OCI-LY1 (cell line): ENCODE measurements around the gene LSM8.
"Not testable (repeated sequence)": the region's sequence is repeated elsewhere in the genome, so short reads cannot be mapped to it uniquely, and the experiment has no call there.

Experiments
- H2AFZ ChIP-seq: fragments of 200-600 bp; sonication (generic), shearing (Covaris generic); 2 replicates; pipeline ENCODE4 v1.6.0; 2014; ENCODE audit warnings: antibody characterized with exemption, mild to moderate bottlenecking, low read length
- H3F3A ChIP-seq: fragments of 200-600 bp; sonication (generic), shearing (Covaris generic); 2 replicates; pipeline ENCODE4 v1.6.0; 2014; ENCODE audit warnings: mild to moderate bottlenecking, antibody characterized with exemption, low read length, moderate library complexity; ENCODE audit not compliant: insufficient read depth
- H3K27ac ChIP-seq: fragments of 200-600 bp; sonication (generic); 2 replicates; pipeline ENCODE4 v1.5.1; 2014; ENCODE audit warnings: low read length, mixed run types, mild to moderate bottlenecking, low read depth; ENCODE audit not compliant: poor library complexity, severe bottlenecking
- H3K27me3 ChIP-seq: fragments of 200-600 bp; sonication (generic); 2 replicates; pipeline ENCODE4 v1.6.0; 2014; ENCODE audit warnings: antibody characterized with exemption, mild to moderate bottlenecking, low read length, moderate library complexity; ENCODE audit not compliant: insufficient read depth
- H3K36me3 ChIP-seq: fragments of 200-600 bp; sonication (generic); 2 replicates; pipeline ENCODE4 v1.6.1; 2014; ENCODE audit warnings: mild to moderate bottlenecking, antibody characterized with exemption, low read length, moderate library complexity, mixed read lengths; ENCODE audit not compliant: insufficient read depth
- H3K4me1 ChIP-seq: fragments of 200-600 bp; sonication (generic); 2 replicates; pipeline ENCODE4 v1.5.1; 2014; ENCODE audit warnings: mild to moderate bottlenecking, low read length, moderate library complexity; ENCODE audit not compliant: insufficient read depth, severe bottlenecking
- H3K4me2 ChIP-seq: fragments of 200-600 bp; sonication (generic), shearing (Covaris generic); 2 replicates; pipeline ENCODE4 v1.6.1; 2014; ENCODE audit warnings: low read length
- H3K4me3 ChIP-seq: fragments of 200-600 bp; sonication (generic); 2 replicates; pipeline ENCODE4 v1.5.1; 2014; ENCODE audit warnings: low read length, low read depth, mild to moderate bottlenecking, mixed read lengths; ENCODE audit not compliant: poor library complexity, severe bottlenecking
- H3K79me2 ChIP-seq: fragments of 200-600 bp; shearing (Covaris generic); 2 replicates; pipeline ENCODE4 v1.6.1; 2016; ENCODE audit warnings: mixed run types, low read length, mixed read lengths; ENCODE audit not compliant: insufficient read depth
- H3K9ac ChIP-seq: fragments of 200-600 bp; sonication (generic), shearing (Covaris generic); 2 replicates; pipeline ENCODE4 v1.6.1; 2014; ENCODE audit warnings: mild to moderate bottlenecking, low read length, mixed read lengths
- H3K9me2 ChIP-seq: fragments of 200-600 bp; sonication (generic), shearing (Covaris generic); 2 replicates; pipeline ENCODE4 v1.6.1; 2014; ENCODE audit warnings: low read depth, mild to moderate bottlenecking, low read length, mixed read lengths
- H3K9me3 ChIP-seq: fragments of 200-600 bp; shearing (Covaris generic); 2 replicates; pipeline ENCODE4 v1.6.1; 2014; ENCODE audit warnings: low read length, mixed read lengths
- H4K20me1 ChIP-seq: fragments of 200-600 bp; sonication (generic), shearing (Covaris generic); 2 replicates; pipeline ENCODE4 v1.6.0; 2016; ENCODE audit warnings: mild to moderate bottlenecking, low read length; ENCODE audit not compliant: insufficient read depth
- CTCF ChIP-seq: fragments of 200-600 bp; sonication (generic), shearing (Covaris generic); IDR thresholded peaks from 2 replicates; pipeline ENCODE4 v1.5.1; 2017; ENCODE audit warnings: mild to moderate bottlenecking, antibody characterized with exemption, low read length, moderate library complexity, mixed read lengths
- EZH2 ChIP-seq: fragments of 200-600 bp; sonication (generic), shearing (Covaris generic); IDR thresholded peaks from 2 replicates; pipeline ENCODE4 v1.8.0; 2017; ENCODE audit warnings: borderline replicate concordance, mixed run types, mild to moderate bottlenecking, antibody characterized with exemption, low read length, moderate library complexity, mixed read lengths

The LSM8 gene

GRCh38 chr7:118183786-118184564 lies at the start of gene LSM8:
LSM8 (plus strand) TSS chr7:118184164; CDS start chr7:118184224, 60 bp downstream.
- no peaks in the 10 kb centered on the region for H3K9me3 ChIP-seq
- H2AFZ ChIP-seq = peak within 1 kb of the TSS; percentile 24; the same call in 1 of the 2 replicates
- TF ChIP-seq CTCF (no peak; the same call in 1 of the 2 replicates), EZH2 (no peak)
- no peaks in the 10 kb centered on the region for H3F3A ChIP-seq
- peaks cover 40% of the 10 kb centered on the region for H3K4me1 ChIP-seq
- H3K4me2 ChIP-seq = peak within 1 kb of the TSS; percentile 81
- H4K20me1 ChIP-seq = no peaks in the 10 kb centered on the region
- peaks cover 37% of the 10 kb centered on the region for H3K36me3 ChIP-seq
- H3K79me2 ChIP-seq = peaks cover 39% of the 10 kb centered on the region
- no peaks in the 10 kb centered on the region for H3K27me3 ChIP-seq
- peak within 1 kb of the TSS; percentile 91 for H3K9ac ChIP-seq
- no peaks in the 10 kb centered on the region for H3K9me2 ChIP-seq
- H3K4me3 ChIP-seq = peak within 1 kb of the TSS; percentile 79
- peak within 1 kb of the TSS; percentile 64 for H3K27ac ChIP-seq

- H3K9me3 ChIP-seq, H3K9ac ChIP-seq, H3K27ac ChIP-seq, H3K4me1 ChIP-seq, H2AFZ ChIP-seq, H3K4me3 ChIP-seq, H3K27me3 ChIP-seq, H3K36me3 ChIP-seq, H3F3A ChIP-seq, H3K9me2 ChIP-seq, H4K20me1 ChIP-seq, H3K79me2 ChIP-seq, H3K4me2 ChIP-seq: not testable (repeated sequence)
These were observed 49.5 kb upstream of the LSM8 start for GRCh38 chr7:118134420-118134819.

- Histone ChIP-seq H2AFZ (no peak overlapping the region), H3K36me3 (no peaks in the 10 kb centered on the region), H3K4me1 (no peaks in the 10 kb centered on the region), H3K79me2 (no peaks in the 10 kb centered on the region), H3K9me3 (no peaks in the 10 kb centered on the region), H3K4me2 (no peak overlapping the region), H4K20me1 (no peaks in the 10 kb centered on the region), H3K27me3 (no peaks in the 10 kb centered on the region), H3F3A (no peaks in the 10 kb centered on the region), H3K27ac (no peak overlapping the region), H3K4me3 (no peak overlapping the region), H3K9me2 (no peaks in the 10 kb centered on the region), H3K9ac (no peak overlapping the region)
- TF ChIP-seq CTCF (no peak), EZH2 (no peak)
These were observed 43.5 kb upstream of the LSM8 start for GRCh38 chr7:118140468-118140867.

- no peaks in the 10 kb centered on the region for H3F3A ChIP-seq
- no peaks in the 10 kb centered on the region for H4K20me1 ChIP-seq
- no peaks in the 10 kb centered on the region for H3K36me3 ChIP-seq
- no peak for TF ChIP-seq CTCF
- TF ChIP-seq EZH2 = no peak
- H3K4me2 ChIP-seq = no peak overlapping the region
- no peak overlapping the region for H2AFZ ChIP-seq
- no peaks in the 10 kb centered on the region for H3K9me2 ChIP-seq
- no peaks in the 10 kb centered on the region for H3K9me3 ChIP-seq
- H3K4me3 ChIP-seq = no peak overlapping the region
- no peaks in the 10 kb centered on the region for H3K79me2 ChIP-seq
- H3K27me3 ChIP-seq = no peaks in the 10 kb centered on the region
- no peaks in the 10 kb centered on the region for H3K4me1 ChIP-seq
- no peak overlapping the region for H3K27ac ChIP-seq
- no peak overlapping the region for H3K9ac ChIP-seq
These were observed 42.0 kb upstream of the LSM8 start for GRCh38 chr7:118142012-118142411.
